ENCODE results near the gene MBD3L1. TPM values are rescaled to one million over a fixed set of nuclear protein-coding genes. Genes with fewer than 3 reads are reported as not detected.
A peak's percentile ranks its signal among the peaks of the same experiment; 100 is the strongest.

MBD3L1 gene
- total and polyA plus RNA-seq, 2 donors, result not detected

- Histone ChIP-seq H3K27ac (ENCODE audit: low read depth in 1 of 2, low read length in 1 of 2) (no peak overlapping the region), H3K4me3 (ENCODE audit: low read length in 2 of 2) (no peak overlapping the region), H3K36me3 (ENCODE audit: control insufficient read depth in 2 of 2, insufficient read depth in 2 of 2, low read length in 1 of 2) (peaks cover 15 to 34% of the 10 kb centered on the region in 2 donors), H3K9me3 (ENCODE audit: control insufficient read depth in 2 of 2, insufficient read depth in 1 of 2, low read length in 1 of 2) (no peaks in the 10 kb centered on the region), H3K4me1 (ENCODE audit: control insufficient read depth in 2 of 2, insufficient read depth in 2 of 2, low read length in 2 of 2) (peaks cover 3 to 4% of the 10 kb centered on the region in 2 donors), H3K27me3 (ENCODE audit: control insufficient read depth in 2 of 2, insufficient read depth in 1 of 2, low read length in 1 of 2) (no peaks in the 10 kb centered on the region)
- 98% methylated on average over 5 of the region's 5 CpGs for WGBS
- no peak for DNase-seq (ENCODE audit: low read depth in 6 of 9, low spot score in 9 of 9)
These were observed 5.8 kb upstream of the MBD3L1 start for GRCh38 chr19:8826371-8826770.

- H3K36me3 ChIP-seq (ENCODE audit: control insufficient read depth in 2 of 2, insufficient read depth in 2 of 2, low read length in 1 of 2), result peaks cover 14 to 27% of the 10 kb centered on the region in 2 donors
- H3K4me1 ChIP-seq (ENCODE audit: control insufficient read depth in 2 of 2, insufficient read depth in 2 of 2, low read length in 2 of 2), result peaks cover 5% of the 10 kb centered on the region in 2 donors
- no peaks in the 10 kb centered on the region for H3K9me3 ChIP-seq (ENCODE audit: control insufficient read depth in 2 of 2, insufficient read depth in 1 of 2, low read length in 1 of 2)
- DNase-seq (ENCODE audit: low read depth in 6 of 9, low spot score in 9 of 9), result no peak
- no peaks in the 10 kb centered on the region for H3K27me3 ChIP-seq (ENCODE audit: control insufficient read depth in 2 of 2, insufficient read depth in 1 of 2, low read length in 1 of 2)
- H3K27ac ChIP-seq (ENCODE audit: low read depth in 1 of 2, low read length in 1 of 2), result no peak overlapping the region
- no peak overlapping the region for H3K4me3 ChIP-seq (ENCODE audit: low read length in 2 of 2)
These were observed 4.9 kb upstream of the MBD3L1 start for GRCh38 chr19:8827277-8827676.

- 86% methylated on average over 6 of the region's 6 CpGs for WGBS
- Histone ChIP-seq H3K27me3 (ENCODE audit: control insufficient read depth in 2 of 2, insufficient read depth in 1 of 2, low read length in 1 of 2) (no peaks in the 10 kb centered on the region), H3K4me3 (ENCODE audit: low read length in 2 of 2) (peak overlapping the region; percentile 71 to 96), H3K9me3 (ENCODE audit: control insufficient read depth in 2 of 2, insufficient read depth in 1 of 2, low read length in 1 of 2) (no peaks in the 10 kb centered on the region), H3K36me3 (ENCODE audit: control insufficient read depth in 2 of 2, insufficient read depth in 2 of 2, low read length in 1 of 2) (peaks cover 0 to 3% of the 10 kb centered on the region in 2 donors), H3K27ac (ENCODE audit: low read depth in 1 of 2, low read length in 1 of 2) (no peak overlapping the region), H3K4me1 (ENCODE audit: control insufficient read depth in 2 of 2, insufficient read depth in 2 of 2, low read length in 2 of 2) (peaks cover 8% of the 10 kb centered on the region in 2 donors)
- DNase-seq (ENCODE audit: low read depth in 6 of 9, low spot score in 9 of 9), result no peak
These were observed 804 bp upstream of the MBD3L1 start for GRCh38 chr19:8831373-8831772.

- H3K4me1 ChIP-seq (ENCODE audit: control insufficient read depth in 2 of 2, insufficient read depth in 2 of 2, low read length in 2 of 2), result peaks cover 8% of the 10 kb centered on the region in 2 donors
- no peaks in the 10 kb centered on the region for H3K9me3 ChIP-seq (ENCODE audit: control insufficient read depth in 2 of 2, insufficient read depth in 1 of 2, low read length in 1 of 2)
These were observed 395 bp upstream of the MBD3L1 start for GRCh38 chr19:8831832-8832131.

GRCh38 chr19:8835446-8835845, 3.3 kb downstream of the MBD3L1 start:
- Histone ChIP-seq H3K4me1 (ENCODE audit: control insufficient read depth in 2 of 2, insufficient read depth in 2 of 2, low read length in 2 of 2) (peaks cover 8% of the 10 kb centered on the region in 2 donors), H3K4me3 (ENCODE audit: low read length in 2 of 2) (no peak overlapping the region), H3K27me3 (ENCODE audit: control insufficient read depth in 2 of 2, insufficient read depth in 1 of 2, low read length in 1 of 2) (no peaks in the 10 kb centered on the region), H3K9me3 (ENCODE audit: control insufficient read depth in 2 of 2, insufficient read depth in 1 of 2, low read length in 1 of 2) (no peaks in the 10 kb centered on the region), H3K27ac (ENCODE audit: low read depth in 1 of 2, low read length in 1 of 2) (no peak overlapping the region), H3K36me3 (ENCODE audit: control insufficient read depth in 2 of 2, insufficient read depth in 2 of 2, low read length in 1 of 2) (no peaks in the 10 kb centered on the region)
- WGBS, result 72% methylated on average over 2 of the region's 2 CpGs
- no peak for DNase-seq (ENCODE audit: low read depth in 6 of 9, low spot score in 9 of 9)

More at GRCh38 chr19:8831832-8832131, 395 bp upstream of the MBD3L1 start:
- Histone ChIP-seq H3K27ac (ENCODE audit: low read depth in 1 of 2, low read length in 1 of 2) (peak overlapping the region; percentile 93 to 99), H3K36me3 (ENCODE audit: control insufficient read depth in 2 of 2, insufficient read depth in 2 of 2, low read length in 1 of 2) (peaks cover 0 to 3% of the 10 kb centered on the region in 2 donors), H3K27me3 (ENCODE audit: control insufficient read depth in 2 of 2, insufficient read depth in 1 of 2, low read length in 1 of 2) (no peaks in the 10 kb centered on the region), H3K4me3 (ENCODE audit: low read length in 2 of 2) (peak overlapping the region; percentile 71 to 96)
- peak in 1 of 9 donors; percentile 4 for DNase-seq (ENCODE audit: low read depth in 6 of 9, low spot score in 9 of 9)
- WGBS, result under 1% methylated on average over 16 of the region's 16 CpGs

- H3K4me3 ChIP-seq (ENCODE audit: low read length in 2 of 2), result no peak overlapping the region
- H3K27ac ChIP-seq (ENCODE audit: low read depth in 1 of 2, low read length in 1 of 2), result no peak overlapping the region
- H3K36me3 ChIP-seq (ENCODE audit: control insufficient read depth in 2 of 2, insufficient read depth in 2 of 2, low read length in 1 of 2), result no peaks in the 10 kb centered on the region
- H3K4me1 ChIP-seq (ENCODE audit: control insufficient read depth in 2 of 2, insufficient read depth in 2 of 2, low read length in 2 of 2), result peaks cover 8% of the 10 kb centered on the region in 2 donors
- 97% methylated on average over 3 of the region's 3 CpGs for WGBS
- no peaks in the 10 kb centered on the region for H3K27me3 ChIP-seq (ENCODE audit: control insufficient read depth in 2 of 2, insufficient read depth in 1 of 2, low read length in 1 of 2)
- no peak for DNase-seq (ENCODE audit: low read depth in 6 of 9, low spot score in 9 of 9)
- H3K9me3 ChIP-seq (ENCODE audit: control insufficient read depth in 2 of 2, insufficient read depth in 1 of 2, low read length in 1 of 2), result no peaks in the 10 kb centered on the region
These were observed 3.7 kb downstream of the MBD3L1 start for GRCh38 chr19:8835877-8836276.

GRCh38 chr19:8840708-8841107, 8.5 kb downstream of the MBD3L1 start:
- Histone ChIP-seq H3K9me3 (ENCODE audit: control insufficient read depth in 2 of 2, insufficient read depth in 1 of 2, low read length in 1 of 2) (no peaks in the 10 kb centered on the region), H3K36me3 (ENCODE audit: control insufficient read depth in 2 of 2, insufficient read depth in 2 of 2, low read length in 1 of 2) (no peaks in the 10 kb centered on the region), H3K4me1 (ENCODE audit: control insufficient read depth in 2 of 2, insufficient read depth in 2 of 2, low read length in 2 of 2) (no peaks in the 10 kb centered on the region), H3K27me3 (ENCODE audit: control insufficient read depth in 2 of 2, insufficient read depth in 1 of 2, low read length in 1 of 2) (no peaks in the 10 kb centered on the region), H3K27ac (ENCODE audit: low read depth in 1 of 2, low read length in 1 of 2) (no peak overlapping the region), H3K4me3 (ENCODE audit: low read length in 2 of 2) (no peak overlapping the region)
- WGBS, result 95% methylated on average over 5 of the region's 5 CpGs
- no peak for DNase-seq (ENCODE audit: low read depth in 6 of 9, low spot score in 9 of 9)

- no peaks in the 10 kb centered on the region for H3K36me3 ChIP-seq (ENCODE audit: control insufficient read depth in 2 of 2, insufficient read depth in 2 of 2, low read length in 1 of 2)
- DNase-seq (ENCODE audit: low read depth in 6 of 9, low spot score in 9 of 9), result no peak
These were observed 14.6 kb downstream of the MBD3L1 start for GRCh38 chr19:8846819-8847218.

GRCh38 chr19:8849232-8849631, 17.1 kb downstream of the MBD3L1 start:
- 95% methylated on average over 2 of the region's 2 CpGs for WGBS
- Histone ChIP-seq H3K9me3 (ENCODE audit: control insufficient read depth in 2 of 2, insufficient read depth in 1 of 2, low read length in 1 of 2) (peaks cover 6 to 16% of the 10 kb centered on the region in 2 donors), H3K27me3 (ENCODE audit: control insufficient read depth in 2 of 2, insufficient read depth in 1 of 2, low read length in 1 of 2) (no peaks in the 10 kb centered on the region), H3K36me3 (ENCODE audit: control insufficient read depth in 2 of 2, insufficient read depth in 2 of 2, low read length in 1 of 2) (no peaks in the 10 kb centered on the region), H3K4me1 (ENCODE audit: control insufficient read depth in 2 of 2, insufficient read depth in 2 of 2, low read length in 2 of 2) (no peaks in the 10 kb centered on the region), H3K27ac (ENCODE audit: low read depth in 1 of 2, low read length in 1 of 2) (no peak overlapping the region), H3K4me3 (ENCODE audit: low read length in 2 of 2) (no peak overlapping the region)
- no peak for DNase-seq (ENCODE audit: low read depth in 6 of 9, low spot score in 9 of 9)

More at GRCh38 chr19:8846819-8847218, 14.6 kb downstream of the MBD3L1 start:
- no peak overlapping the region for H3K4me3 ChIP-seq (ENCODE audit: low read length in 2 of 2)
- H3K27ac ChIP-seq (ENCODE audit: low read depth in 1 of 2, low read length in 1 of 2), result no peak overlapping the region
- H3K4me1 ChIP-seq (ENCODE audit: control insufficient read depth in 2 of 2, insufficient read depth in 2 of 2, low read length in 2 of 2), result no peaks in the 10 kb centered on the region
- WGBS, result 85% methylated on average over 3 of the region's 3 CpGs
- H3K27me3 ChIP-seq (ENCODE audit: control insufficient read depth in 2 of 2, insufficient read depth in 1 of 2, low read length in 1 of 2), result no peaks in the 10 kb centered on the region
- peaks cover 6 to 16% of the 10 kb centered on the region in 2 donors for H3K9me3 ChIP-seq (ENCODE audit: control insufficient read depth in 2 of 2, insufficient read depth in 1 of 2, low read length in 1 of 2)

GRCh38 chr19:8850488-8850887, 18.3 kb downstream of the MBD3L1 start:
- H3K9me3 ChIP-seq (ENCODE audit: control insufficient read depth in 2 of 2, insufficient read depth in 1 of 2, low read length in 1 of 2), result peaks cover 6 to 16% of the 10 kb centered on the region in 2 donors
- no peaks in the 10 kb centered on the region for H3K27me3 ChIP-seq (ENCODE audit: control insufficient read depth in 2 of 2, insufficient read depth in 1 of 2, low read length in 1 of 2)
- no peaks in the 10 kb centered on the region for H3K4me1 ChIP-seq (ENCODE audit: control insufficient read depth in 2 of 2, insufficient read depth in 2 of 2, low read length in 2 of 2)
- H3K36me3 ChIP-seq (ENCODE audit: control insufficient read depth in 2 of 2, insufficient read depth in 2 of 2, low read length in 1 of 2), result no peaks in the 10 kb centered on the region
- H3K4me3 ChIP-seq (ENCODE audit: low read length in 2 of 2), result no peak overlapping the region
- DNase-seq (ENCODE audit: low read depth in 6 of 9, low spot score in 9 of 9), result no peak
- 94% methylated on average over 3 of the region's 3 CpGs for WGBS
- no peak overlapping the region for H3K27ac ChIP-seq (ENCODE audit: low read depth in 1 of 2, low read length in 1 of 2)
